Fibroblast of upper back skin (primary cell): ENCODE results near the gene LRRC63.
"Not testable (repeated sequence)": the region's sequence is repeated elsewhere in the genome, so short reads cannot be mapped to it uniquely, and the experiment has no call there.

ENCODE experiments used
- DNase-seq: peaks from one replicate; pipeline ENCODE4 v3.0.0-alpha.2; 2013

The LRRC63 gene

GRCh38 chr13:46274094-46274698, 62.5 kb downstream of the LRRC63 start:
- DNase-seq: no peak

- DNase-seq: no peak
These were observed 66.7 kb downstream of the LRRC63 start for GRCh38 chr13:46278474-46278873.

GRCh38 chr13:46281779-46282178, 70.1 kb downstream of the LRRC63 start:
- DNase-seq: no peak

GRCh38 chr13:46283912-46284824, 72.4 kb downstream of the LRRC63 start:
- not testable (repeated sequence) for DNase-seq

- DNase-seq: no peak
These were observed 75.2 kb downstream of the LRRC63 start for GRCh38 chr13:46286972-46287371.

- DNase-seq: peak; percentile 64
These were observed 77.0 kb downstream of the LRRC63 start for GRCh38 chr13:46288570-46289259.

GRCh38 chr13:46289260-46289955, 77.7 kb downstream of the LRRC63 start:
- DNase-seq: no peak

- no peak for DNase-seq
These were observed 78.7 kb downstream of the LRRC63 start for GRCh38 chr13:46290434-46290833.

GRCh38 chr13:46293436-46293835, 81.7 kb downstream of the LRRC63 start:
- DNase-seq: no peak

- DNase-seq: peak; percentile 72
These were observed 83.9 kb downstream of the LRRC63 start for GRCh38 chr13:46295491-46296114.

GRCh38 chr13:46296115-46296822, 84.5 kb downstream of the LRRC63 start:
- DNase-seq: peak; percentile 99

GRCh38 chr13:46296921-46297320, 85.2 kb downstream of the LRRC63 start:
- peak; percentile 99 for DNase-seq

- peak; percentile 63 for DNase-seq
These were observed 85.7 kb downstream of the LRRC63 start for GRCh38 chr13:46297361-46297811.

- DNase-seq: peak; percentile 7
These were observed 92.1 kb downstream of the LRRC63 start for GRCh38 chr13:46303742-46304385.

GRCh38 chr13:46304546-46304945, 92.8 kb downstream of the LRRC63 start:
- peak; percentile 6 for DNase-seq

GRCh38 chr13:46307554-46307953, 95.8 kb downstream of the LRRC63 start:
- peak; percentile 12 for DNase-seq

GRCh38 chr13:46310066-46310465, 98.3 kb downstream of the LRRC63 start:
- no peak for DNase-seq

- no peak for DNase-seq
These were observed 99.5 kb downstream of the LRRC63 start for GRCh38 chr13:46311217-46311616.

- no peak for DNase-seq
These were observed 101.3 kb downstream of the LRRC63 start for GRCh38 chr13:46313024-46313423.

- no peak for DNase-seq
These were observed 101.9 kb downstream of the LRRC63 start for GRCh38 chr13:46313432-46314257.
